ENCODE measurements around the gene DROSHA.

GRCh38 chr5:31496301-31496700 lies 35.6 kb downstream of the DROSHA start:
- no peak for TF ChIP-seq RAD21 (conservative IDR thresholded peaks at IDR 0.05 in 1 of 2, IDR thresholded peaks at IDR 0.05 in 1 of 2)
- no peak for TF ChIP-seq JUN (IDR thresholded peaks at IDR 0.05)
- TF ChIP-seq CTCF (IDR thresholded peaks at IDR 0.05), result no peak
- TF ChIP-seq MAFK (IDR thresholded peaks at IDR 0.05; ENCODE audit: partially characterized antibody), result no peak
- TF ChIP-seq MYC (IDR thresholded peaks at IDR 0.05; ENCODE audit: borderline replicate concordance, low read length), result no peak
- TF ChIP-seq HOXA7 (CRISPR knock-in tag; IDR thresholded peaks at IDR 0.05), result no peak
- TF ChIP-seq MAX (IDR thresholded peaks at IDR 0.05), result no peak
- TF ChIP-seq POLR2A (IDR thresholded peaks at IDR 0.05; ENCODE audit: low read length), result no peak
- TF ChIP-seq CHD2 (IDR thresholded peaks at IDR 0.05; ENCODE audit: low read length, partially characterized antibody), result no peak

All from A549 (cell line).